HepG2 (cell line): ENCODE results near the gene ENPP1. TPM values are rescaled to one million over a fixed set of nuclear protein-coding genes. Genes with fewer than 3 reads are reported as not detected.

Source experiments
- ARNT2 ChIP-seq: sonication (generic); formaldehyde crosslinking; IDR thresholded peaks from 2 replicates; pipeline ENCODE4 v1.8.0; 2022; ENCODE audit warnings: mild to moderate bottlenecking, low read depth, missing genetic modification reagents, moderate library complexity
- CEBPG ChIP-seq: IDR thresholded peaks from 2 replicates; pipeline ENCODE4 v1.6.1; 2016
- CREM ChIP-seq, 2 experiments: sonication (generic) in 1 of 2; formaldehyde crosslinking in 1 of 2; IDR thresholded peaks; 2 replicates each; pipeline versions ENCODE4 v1.4.0 to v1.6.1; 2016 to 2020; ENCODE audit warnings: antibody characterized with exemption in 1 of 2, mild to moderate bottlenecking in 1 of 2, missing genetic modification reagents in 1 of 2
- DNMT3B ChIP-seq: conservative IDR thresholded peaks from 2 replicates; pipeline ENCODE4 v1.6.1; 2016; ENCODE audit warnings: missing biosample characterization, control low read depth
- ELF3 ChIP-seq: IDR thresholded peaks from 2 replicates; pipeline ENCODE4 v1.6.1; 2016; ENCODE audit warnings: missing genetic modification reagents, missing compliant biosample characterization
- FOXJ3 ChIP-seq: sonication (generic); formaldehyde crosslinking; IDR thresholded peaks from 2 replicates; pipeline ENCODE4 v1.4.0; 2020; ENCODE audit warnings: missing genetic modification reagents, mild to moderate bottlenecking, borderline replicate concordance
- GFI1 ChIP-seq: sonication (generic); formaldehyde crosslinking; IDR thresholded peaks from 2 replicates; pipeline ENCODE4 v1.5.0; 2020; ENCODE audit warnings: missing genetic modification reagents, mild to moderate bottlenecking, borderline replicate concordance
- HDAC1 ChIP-seq: sonication (generic); formaldehyde crosslinking; IDR thresholded peaks from 2 replicates; pipeline ENCODE4 v1.5.1; 2020; ENCODE audit warnings: mild to moderate bottlenecking, missing genetic modification reagents
- HNRNPK ChIP-seq: fragments of 200-400 bp; formaldehyde crosslinking; IDR thresholded peaks from 2 replicates; pipeline ENCODE4 v1.6.1; 2018; ENCODE audit warnings: low read length, low read depth, moderate library complexity, mild to moderate bottlenecking; ENCODE audit not compliant: poor library complexity, severe bottlenecking
- IKZF1 ChIP-seq: fragments of 450-650 bp; IDR thresholded peaks from 2 replicates; pipeline ENCODE4 v1.7.1; 2016
- ONECUT2 ChIP-seq: sonication (generic); formaldehyde crosslinking; IDR thresholded peaks from 2 replicates; pipeline ENCODE4 v1.4.0; 2020; ENCODE audit warnings: missing genetic modification reagents
- PAF1 ChIP-seq: IDR thresholded peaks from 2 replicates; pipeline ENCODE4 v1.6.1; 2016; ENCODE audit warnings: missing genetic modification reagents, missing compliant biosample characterization
- REPIN1 ChIP-seq: sonication (generic); formaldehyde crosslinking; IDR thresholded peaks from 2 replicates; pipeline ENCODE4 v1.8.0; 2022; ENCODE audit warnings: missing genetic modification reagents, low read depth, mild to moderate bottlenecking, borderline replicate concordance
- ZFP62 ChIP-seq: sonication (generic); formaldehyde crosslinking; IDR thresholded peaks from 2 replicates; pipeline ENCODE4 v1.4.0; 2020; ENCODE audit warnings: missing genetic modification reagents
- ZFP82 ChIP-seq: sonication (generic); formaldehyde crosslinking; IDR thresholded peaks from 2 replicates; pipeline ENCODE4 v1.5.1; 2020; ENCODE audit warnings: mild to moderate bottlenecking, missing genetic modification reagents, borderline replicate concordance
- ZMAT3 ChIP-seq: sonication (generic); formaldehyde crosslinking; conservative IDR thresholded peaks from 2 replicates; pipeline ENCODE4 v1.7.0; 2021; ENCODE audit warnings: missing genetic modification reagents
- ZMYM4 ChIP-seq: sonication (generic); formaldehyde crosslinking; IDR thresholded peaks from 2 replicates; pipeline ENCODE4 v1.8.1; 2023; ENCODE audit warnings: mild to moderate bottlenecking, missing genetic modification reagents
- ZNF138 ChIP-seq: sonication (generic); formaldehyde crosslinking; IDR thresholded peaks from 2 replicates; pipeline ENCODE4 v1.5.0; 2020; ENCODE audit warnings: mild to moderate bottlenecking, low read depth, missing genetic modification reagents
- ZNF335 ChIP-seq: sonication (generic); formaldehyde crosslinking; IDR thresholded peaks from 2 replicates; pipeline ENCODE4 v1.4.0; 2020; ENCODE audit warnings: missing genetic modification reagents
- ZNF644 ChIP-seq: IDR thresholded peaks from 2 replicates; pipeline ENCODE4 v1.6.1; 2016; ENCODE audit warnings: low read depth
- ZNF660 ChIP-seq: sonication (generic); formaldehyde crosslinking; IDR thresholded peaks from 2 replicates; pipeline ENCODE4 v1.5.1; 2020; ENCODE audit warnings: mild to moderate bottlenecking, low read depth, missing genetic modification reagents, borderline replicate concordance
- ZNF674 ChIP-seq: sonication (generic); formaldehyde crosslinking; IDR thresholded peaks from 2 replicates; pipeline ENCODE4 v1.5.0; 2020; ENCODE audit warnings: low read depth, mild to moderate bottlenecking, missing genetic modification reagents
- ZNF776 ChIP-seq: sonication (generic); formaldehyde crosslinking; IDR thresholded peaks from 2 replicates; pipeline ENCODE4 v1.4.0; 2020; ENCODE audit warnings: mild to moderate bottlenecking, missing genetic modification reagents
- polyA plus RNA-seq, 8 experiments: library from polyadenylated mRNA; depleted of rRNA in 3 of 8; stranded (reverse) in 7 of 8; unstranded in 1 of 8; fragments of >200 nt; fragmentation: Illumina TruSeq in 4 of 8; extraction: Trizol in 4 of 8; gene quantifications; 2 replicates each; pipeline versions ENCODE4 v1.2.1 to v1.2.3, GENCODE V29; 2011 to 2016; ENCODE audit warnings: low read depth in 4 of 8, missing spikeins in 1 of 8, mixed read lengths in 1 of 8; ENCODE audit not compliant: insufficient read depth in 1 of 8
- total RNA-seq, 5 experiments: library from RNA; depleted of rRNA; stranded (reverse); fragments of >200 nt; fragmentation: Illumina TruSeq; extraction: Trizol; gene quantifications; 2 replicates each; pipeline ENCODE4 v1.2.3, GENCODE V29; 2016; ENCODE audit warnings: low read depth in 1 of 5
- TF ChIP-seq, protein P1 (sequence below): sonication (generic); formaldehyde crosslinking; IDR thresholded peaks from 2 replicates; pipeline ENCODE4 v1.4.0; 2020; ENCODE audit warnings: mild to moderate bottlenecking, missing genetic modification reagents, borderline replicate concordance
- TF ChIP-seq, protein P2 (sequence below): sonication (generic); formaldehyde crosslinking; IDR thresholded peaks from 2 replicates; pipeline ENCODE4 v1.4.0; 2020; ENCODE audit warnings: missing genetic modification reagents
- TF ChIP-seq, protein P3 (sequence below): IDR thresholded peaks from 2 replicates; pipeline ENCODE4 v1.6.1; 2012; ENCODE audit warnings: inconsistent platforms

ENPP1 gene
- total and polyA plus RNA-seq, 2 of the 13 experiments (the other 11 are each of a cell fraction or from before 2014, with no cell fraction given), result 56.5 to 160 TPM

DNA sequence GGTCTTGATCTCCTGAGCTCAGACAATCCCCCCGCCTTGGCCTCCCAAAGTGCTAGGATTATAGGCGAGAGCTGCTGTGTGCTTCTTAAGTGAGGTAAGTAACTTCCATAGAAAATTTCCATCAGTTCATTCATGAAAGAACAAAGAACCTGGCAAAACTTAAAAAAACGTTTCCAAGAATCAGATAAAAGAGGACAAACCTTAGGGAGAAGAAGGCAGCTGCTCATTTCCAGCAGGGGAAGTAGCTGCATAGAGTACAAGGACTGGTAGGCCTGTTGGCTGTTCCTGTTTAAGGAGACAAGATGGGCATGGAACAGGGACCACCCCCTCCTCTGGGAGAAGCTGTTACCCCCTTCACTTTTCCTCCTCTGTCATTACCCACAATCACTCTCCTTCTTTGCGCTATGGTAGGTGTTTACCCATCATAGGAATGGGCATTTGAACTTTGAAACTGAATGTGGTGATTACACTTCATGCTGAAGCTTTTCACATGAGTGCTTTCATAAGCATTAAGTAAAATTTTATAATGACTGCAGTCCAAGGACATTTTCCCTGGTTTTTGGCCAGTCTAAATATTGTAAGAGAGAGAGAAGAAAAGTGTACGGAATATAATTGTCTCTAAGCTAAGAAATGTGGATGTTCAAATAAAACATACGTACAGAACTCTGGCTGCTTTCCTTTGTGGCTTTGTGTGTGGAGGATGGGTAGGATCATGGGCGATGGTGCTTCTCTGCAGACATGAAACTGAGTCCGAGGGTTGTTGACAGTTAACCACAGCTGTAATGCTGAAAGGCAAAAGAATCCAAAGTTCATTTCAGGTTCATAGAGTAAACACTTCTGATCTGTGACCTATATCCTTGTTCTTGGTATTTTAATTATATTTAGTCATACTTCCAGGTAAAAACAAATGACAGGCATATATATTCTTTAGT is 86.9 kb downstream of the ENPP1 start (continued):
- peak; percentile 97 for TF ChIP-seq FOXJ3
- TF ChIP-seq ZNF674, result no peak
- TF ChIP-seq ZNF138, result no peak
- peak; percentile 70; the same call in 1 of the 2 replicates for TF ChIP-seq GFI1 (CRISPR knock-in tag)
- no peak for TF ChIP-seq ZMAT3 (CRISPR knock-in tag)
- peak; percentile 24; the same call in 1 of the 2 replicates for TF ChIP-seq ONECUT2 (CRISPR knock-in tag)
- no peak for TF ChIP-seq ZNF776 (CRISPR knock-in tag)
- TF ChIP-seq REPIN1 (CRISPR knock-in tag), result peak; percentile 62; the same call in 1 of the 2 replicates
- peak; percentile 89 for TF ChIP-seq HDAC1 (CRISPR knock-in tag)
- TF ChIP-seq ZNF660, result no peak
- TF ChIP-seq, protein P1, sequence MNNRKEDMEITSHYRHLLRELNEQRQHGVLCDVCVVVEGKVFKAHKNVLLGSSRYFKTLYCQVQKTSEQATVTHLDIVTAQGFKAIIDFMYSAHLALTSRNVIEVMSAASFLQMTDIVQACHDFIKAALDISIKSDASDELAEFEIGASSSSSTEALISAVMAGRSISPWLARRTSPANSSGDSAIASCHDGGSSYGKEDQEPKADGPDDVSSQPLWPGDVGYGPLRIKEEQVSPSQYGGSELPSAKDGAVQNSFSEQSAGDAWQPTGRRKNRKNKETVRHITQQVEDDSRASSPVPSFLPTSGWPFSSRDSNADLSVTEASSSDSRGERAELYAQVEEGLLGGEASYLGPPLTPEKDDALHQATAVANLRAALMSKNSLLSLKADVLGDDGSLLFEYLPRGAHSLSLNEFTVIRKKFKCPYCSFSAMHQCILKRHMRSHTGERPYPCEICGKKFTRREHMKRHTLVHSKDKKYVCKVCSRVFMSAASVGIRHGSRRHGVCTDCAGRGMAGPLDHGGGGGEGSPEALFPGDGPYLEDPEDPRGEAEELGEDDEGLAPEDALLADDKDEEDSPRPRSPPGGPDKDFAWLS, result no peak
- TF ChIP-seq ZNF335, result no peak
- TF ChIP-seq CREM (IDR thresholded peaks at IDR 0.05), result peak; percentile 93
- no peak for TF ChIP-seq CREM (CRISPR knock-in tag; IDR thresholded peaks at IDR 0.05)
- no peak for TF ChIP-seq ZFP62
- no peak for TF ChIP-seq HNRNPK
- no peak for TF ChIP-seq ZNF644 (CRISPR knock-in tag)
- TF ChIP-seq, protein P2, sequence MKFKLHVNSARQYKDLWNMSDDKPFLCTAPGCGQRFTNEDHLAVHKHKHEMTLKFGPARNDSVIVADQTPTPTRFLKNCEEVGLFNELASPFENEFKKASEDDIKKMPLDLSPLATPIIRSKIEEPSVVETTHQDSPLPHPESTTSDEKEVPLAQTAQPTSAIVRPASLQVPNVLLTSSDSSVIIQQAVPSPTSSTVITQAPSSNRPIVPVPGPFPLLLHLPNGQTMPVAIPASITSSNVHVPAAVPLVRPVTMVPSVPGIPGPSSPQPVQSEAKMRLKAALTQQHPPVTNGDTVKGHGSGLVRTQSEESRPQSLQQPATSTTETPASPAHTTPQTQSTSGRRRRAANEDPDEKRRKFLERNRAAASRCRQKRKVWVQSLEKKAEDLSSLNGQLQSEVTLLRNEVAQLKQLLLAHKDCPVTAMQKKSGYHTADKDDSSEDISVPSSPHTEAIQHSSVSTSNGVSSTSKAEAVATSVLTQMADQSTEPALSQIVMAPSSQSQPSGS, result 0 out of 2 replicates have a peak, but pooled peaks have one; percentile 73
- TF ChIP-seq, protein P3, sequence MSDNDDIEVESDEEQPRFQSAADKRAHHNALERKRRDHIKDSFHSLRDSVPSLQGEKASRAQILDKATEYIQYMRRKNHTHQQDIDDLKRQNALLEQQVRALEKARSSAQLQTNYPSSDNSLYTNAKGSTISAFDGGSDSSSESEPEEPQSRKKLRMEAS, result 0 out of 2 replicates have a peak, but pooled peaks have one; percentile 49
- peak; percentile 91 for TF ChIP-seq ZMYM4 (CRISPR knock-in tag)
- no peak for TF ChIP-seq ZFP82 (CRISPR knock-in tag)
- TF ChIP-seq IKZF1, result no peak
- TF ChIP-seq PAF1 (CRISPR knock-in tag), result peak; percentile 92; the same call in 1 of the 2 replicates
- peak; percentile 32; the same call in 1 of the 2 replicates for TF ChIP-seq CEBPG (CRISPR knock-in tag)
- peak; percentile 73; the same call in 1 of the 2 replicates for TF ChIP-seq DNMT3B (CRISPR knock-in tag)
- peak; percentile 66; the same call in 1 of the 2 replicates for TF ChIP-seq ARNT2 (CRISPR knock-in tag)
- TF ChIP-seq ELF3 (CRISPR knock-in tag), result peak; percentile 92
